CD4-positive, alpha-beta T cell treated with Interleukin-10 for 1 hour (primary cell): Measurements from ENCODE around the gene TMEM130.

Source experiments
- DNase-seq: peaks from one replicate; pipeline ENCODE4 v3.0.0-alpha.2; 2020

Gene TMEM130

DNA sequence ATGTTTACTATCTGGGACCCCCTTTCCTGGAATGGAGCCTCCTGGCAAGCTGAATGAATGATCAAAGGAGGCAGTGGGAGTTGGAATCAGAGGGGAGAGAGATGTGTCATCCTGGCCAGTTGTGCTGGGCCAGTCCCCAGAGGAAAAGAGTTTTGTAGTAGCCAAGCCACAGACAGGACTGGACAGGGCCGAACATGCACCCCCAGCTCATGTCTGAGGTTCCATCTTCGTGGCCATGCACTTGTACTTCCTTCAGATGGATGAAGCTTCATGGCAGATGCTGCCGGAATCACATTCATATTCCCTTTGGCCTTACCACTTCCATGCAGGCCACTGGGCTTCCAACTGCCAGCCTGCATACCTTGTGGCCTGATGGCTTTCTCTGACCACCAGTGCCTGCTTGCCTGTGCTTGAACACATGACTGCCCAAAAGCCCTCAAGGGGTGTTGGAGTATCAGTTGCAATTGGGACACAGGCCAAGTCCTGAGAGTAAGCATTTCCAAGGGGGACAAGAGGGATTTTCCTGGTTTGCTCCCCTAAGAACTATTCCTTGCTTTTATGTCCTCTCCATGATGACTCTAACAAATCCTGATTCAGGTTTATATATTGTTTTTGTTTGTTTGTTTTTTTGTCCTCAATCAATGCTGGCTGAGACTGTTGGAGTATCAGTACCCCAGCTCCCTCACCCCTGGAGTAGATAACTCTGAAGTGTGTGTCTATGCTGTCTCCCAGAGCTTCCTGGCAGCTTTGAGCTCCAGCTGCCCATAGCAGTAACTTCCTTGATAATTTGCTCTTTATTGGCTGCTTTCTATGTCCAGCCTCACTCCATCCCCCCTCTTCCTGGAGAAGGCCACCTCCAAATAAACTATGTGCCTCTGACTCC lies 63.6 kb downstream of the TMEM130 start:
- no peak for DNase-seq

DNA sequence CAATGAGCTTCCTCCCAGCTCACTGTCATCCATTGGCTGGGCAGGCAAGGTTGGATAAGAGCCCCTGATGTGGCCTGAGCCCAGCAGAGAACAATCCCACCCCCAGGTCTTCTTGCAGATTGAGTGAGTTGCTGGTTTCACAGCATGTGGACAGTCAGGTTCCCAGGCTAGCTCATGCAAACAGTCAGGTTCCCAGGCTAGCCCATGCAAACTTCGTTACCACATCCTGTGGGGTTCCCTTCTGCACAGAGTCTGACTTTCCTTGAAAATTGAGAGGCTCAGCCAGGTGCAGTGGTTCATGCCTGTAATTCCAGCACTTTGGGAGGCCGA lies 67.1 kb downstream of the TMEM130 start:
- no peak for DNase-seq

- DNase-seq, result peak; percentile 8
Observed at GRCh38 chr7:98802088-98802780, 67.6 kb downstream of the TMEM130 start.

- no peak for DNase-seq
Observed at GRCh38 chr7:98800996-98801395, 68.8 kb downstream of the TMEM130 start.

DNA sequence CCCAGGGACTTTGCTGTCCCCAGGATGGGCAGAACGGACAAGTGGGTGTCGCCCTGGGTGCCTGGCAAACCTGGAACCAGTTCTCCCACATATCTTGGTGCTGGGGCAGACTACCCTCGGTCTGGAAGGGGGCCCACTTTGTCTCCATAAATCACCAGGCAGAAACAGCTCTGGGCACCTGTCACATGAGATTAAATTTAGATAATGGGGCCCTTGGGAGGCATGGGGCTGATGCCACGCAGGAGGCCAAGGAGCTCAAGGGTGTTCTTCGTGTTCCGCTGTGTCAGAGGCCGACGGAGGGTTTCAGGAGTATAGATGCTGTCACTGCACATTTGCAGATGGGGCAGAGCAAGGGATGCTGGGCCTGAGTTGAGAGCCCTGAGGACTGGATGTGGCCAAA lies 72.7 kb downstream of the TMEM130 start:
- no peak for DNase-seq
